ENCODE results near the gene ERFL.

ERFL gene

DNA sequence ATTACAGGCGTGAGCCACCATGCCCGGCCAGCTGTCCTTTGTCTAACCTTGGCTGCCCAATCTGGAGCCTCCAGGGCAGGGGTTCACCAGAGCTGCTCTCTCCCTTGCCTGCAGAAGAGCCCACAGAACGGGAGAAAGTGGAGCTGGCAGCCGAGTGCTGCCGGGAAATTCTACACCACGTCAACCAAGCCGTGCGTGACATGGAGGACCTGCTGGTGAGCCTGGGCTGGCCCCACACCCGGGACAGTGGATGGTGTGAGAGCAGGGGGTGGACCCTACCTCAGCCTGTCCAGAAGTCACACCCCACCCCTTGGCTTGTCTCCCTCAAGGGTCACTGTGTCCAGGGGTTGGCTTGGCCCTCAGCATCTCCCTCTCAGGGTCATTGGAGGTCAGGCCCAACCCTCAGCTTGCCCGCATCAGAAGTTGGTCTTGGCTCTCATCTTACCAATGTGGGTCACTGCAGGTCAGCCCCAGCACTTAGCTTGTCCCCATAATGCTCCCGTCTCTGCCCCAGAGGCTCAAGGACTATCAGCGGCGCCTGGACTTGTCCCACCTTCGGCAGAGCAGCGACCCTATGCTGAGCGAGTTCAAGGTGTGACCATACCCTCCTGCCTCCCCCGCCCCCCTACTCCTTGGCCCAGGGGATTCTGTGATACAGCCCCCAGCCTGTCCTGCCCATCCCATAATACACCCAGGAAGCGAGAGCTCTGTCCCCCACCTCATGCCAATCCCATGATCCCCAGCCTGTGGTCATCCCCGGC is 24.9 kb downstream of the ERFL start:
- no peak for DNase-seq (ENCODE audit: low read depth, low spot score)
- POLR2A ChIA-PET = interaction anchor here (1.4 kb wide), 1 partner anchor 8 kb away, joined by 4 read pairs; no protein-coding TSS in a partner anchor

DNA sequence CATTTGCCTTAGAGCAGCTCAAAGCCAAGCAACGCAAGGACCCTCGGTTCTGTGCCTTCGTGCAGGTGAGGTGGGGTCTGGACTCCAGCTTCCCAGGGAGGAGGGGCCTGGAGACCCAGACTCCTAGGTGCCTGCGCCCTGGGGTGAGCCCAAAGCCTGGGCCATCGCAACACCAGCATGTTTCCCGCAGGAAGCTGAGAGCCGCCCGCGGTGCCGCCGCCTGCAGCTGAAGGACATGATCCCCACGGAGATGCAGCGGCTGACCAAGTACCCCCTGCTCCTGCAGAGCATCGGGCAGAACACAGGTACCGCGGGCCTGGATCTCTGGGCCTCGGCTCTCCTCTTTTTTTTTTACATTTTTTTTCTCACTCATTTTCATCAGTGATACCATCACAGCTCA is 25.7 kb downstream of the ERFL start:
- ChIA-PET CTCF (interaction anchor here (0.6 kb wide), 1 partner anchor 32 kb away, joined by 3 read pairs; no protein-coding TSS in a partner anchor), POLR2A (interaction anchor here (1.4 kb wide), 1 partner anchor 9 kb away, joined by 4 read pairs; no protein-coding TSS in a partner anchor)
- TF ChIP-seq, protein P1, sequence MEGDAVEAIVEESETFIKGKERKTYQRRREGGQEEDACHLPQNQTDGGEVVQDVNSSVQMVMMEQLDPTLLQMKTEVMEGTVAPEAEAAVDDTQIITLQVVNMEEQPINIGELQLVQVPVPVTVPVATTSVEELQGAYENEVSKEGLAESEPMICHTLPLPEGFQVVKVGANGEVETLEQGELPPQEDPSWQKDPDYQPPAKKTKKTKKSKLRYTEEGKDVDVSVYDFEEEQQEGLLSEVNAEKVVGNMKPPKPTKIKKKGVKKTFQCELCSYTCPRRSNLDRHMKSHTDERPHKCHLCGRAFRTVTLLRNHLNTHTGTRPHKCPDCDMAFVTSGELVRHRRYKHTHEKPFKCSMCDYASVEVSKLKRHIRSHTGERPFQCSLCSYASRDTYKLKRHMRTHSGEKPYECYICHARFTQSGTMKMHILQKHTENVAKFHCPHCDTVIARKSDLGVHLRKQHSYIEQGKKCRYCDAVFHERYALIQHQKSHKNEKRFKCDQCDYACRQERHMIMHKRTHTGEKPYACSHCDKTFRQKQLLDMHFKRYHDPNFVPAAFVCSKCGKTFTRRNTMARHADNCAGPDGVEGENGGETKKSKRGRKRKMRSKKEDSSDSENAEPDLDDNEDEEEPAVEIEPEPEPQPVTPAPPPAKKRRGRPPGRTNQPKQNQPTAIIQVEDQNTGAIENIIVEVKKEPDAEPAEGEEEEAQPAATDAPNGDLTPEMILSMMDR (IDR thresholded peaks at IDR 0.05; ENCODE audit: insufficient read depth, low read length, missing control alignments) = no peak
- no peak for DNase-seq (ENCODE audit: low read depth, low spot score)
- no peak overlapping the region for H3K4me3 ChIP-seq (ENCODE audit: low read depth, low read length)

More for the DNA sequence above, 24.9 kb downstream of the ERFL start:
- TF ChIP-seq, protein P1 (IDR thresholded peaks at IDR 0.05; ENCODE audit: insufficient read depth, low read length, missing control alignments) = no peak
- H3K4me3 ChIP-seq (ENCODE audit: low read depth, low read length) = no peak overlapping the region
- CTCF ChIA-PET = interaction anchor here (0.6 kb wide), 1 partner anchor 31 kb away, joined by 3 read pairs; no protein-coding TSS in a partner anchor

DNA sequence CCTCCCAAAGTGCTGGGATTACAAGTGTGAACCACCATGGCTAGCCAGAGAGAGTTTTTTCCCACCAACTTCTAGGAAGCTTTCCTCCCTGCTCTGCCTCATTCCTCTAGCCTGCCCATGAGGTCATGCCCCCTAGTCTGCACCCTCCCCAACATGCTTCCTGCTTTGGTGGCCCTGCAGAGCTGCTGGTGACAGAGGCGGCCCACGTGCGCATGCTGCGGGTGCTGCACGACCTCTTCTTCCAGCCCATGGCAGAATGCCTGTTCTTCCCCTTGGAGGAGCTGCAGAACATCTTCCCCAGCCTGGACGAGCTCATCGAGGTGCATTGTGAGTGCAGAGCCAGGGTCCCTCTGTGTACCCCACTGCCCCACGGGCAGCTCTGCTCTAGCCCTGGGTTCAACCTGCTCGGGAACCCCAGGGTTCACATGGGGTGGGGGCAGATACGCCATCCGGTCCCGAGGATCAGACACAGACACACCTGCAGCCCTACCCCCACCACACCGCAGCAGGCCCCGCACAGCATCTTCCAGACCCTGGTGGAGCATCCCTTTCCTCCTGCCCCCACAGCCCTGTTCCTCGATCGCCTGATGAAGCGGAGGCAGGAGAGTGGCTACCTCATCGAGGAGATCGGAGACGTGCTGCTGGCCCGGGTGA is 26.4 kb downstream of the ERFL start:
- DNase-seq (ENCODE audit: low read depth, low spot score) = no peak
- no peak overlapping the region for H3K4me3 ChIP-seq (ENCODE audit: low read depth, low read length)
- TF ChIP-seq, protein P1 (IDR thresholded peaks at IDR 0.05; ENCODE audit: insufficient read depth, low read length, missing control alignments) = no peak
- POLR2A ChIA-PET = interaction anchor here (1.2 to 1.4 kb wide), 2 partner anchors 10 to 28 kb away, joined by 4 to 7 read pairs; no protein-coding TSS in a partner anchor
- CTCF ChIA-PET = no interaction called here

DNA sequence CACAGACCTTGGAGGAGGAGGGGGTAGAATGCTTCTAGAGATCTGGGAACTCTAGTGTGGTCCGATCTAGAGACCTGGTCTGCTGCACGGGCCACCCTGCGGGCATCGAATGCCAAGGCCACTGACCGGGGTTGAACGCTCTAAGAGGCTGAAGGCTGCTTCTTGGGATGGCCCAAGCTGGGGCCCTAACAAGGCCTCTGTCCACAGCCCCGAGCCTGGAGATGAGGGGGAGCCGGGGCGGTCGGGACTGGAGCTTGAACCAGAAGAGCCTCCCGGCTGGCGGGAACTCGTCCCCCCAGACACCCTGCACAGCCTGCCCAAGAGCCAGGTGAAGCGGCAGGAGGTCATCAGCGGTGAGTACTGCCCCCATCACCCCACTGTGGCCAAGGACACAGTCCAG is 30.0 kb downstream of the ERFL start:
- TF ChIP-seq, protein P1 (IDR thresholded peaks at IDR 0.05; ENCODE audit: insufficient read depth, low read length, missing control alignments) = no peak
- ChIA-PET POLR2A (no interaction called here), CTCF (no interaction called here)
- no peak for DNase-seq (ENCODE audit: low read depth, low spot score)
- no peak overlapping the region for H3K4me3 ChIP-seq (ENCODE audit: low read depth, low read length)

DNA sequence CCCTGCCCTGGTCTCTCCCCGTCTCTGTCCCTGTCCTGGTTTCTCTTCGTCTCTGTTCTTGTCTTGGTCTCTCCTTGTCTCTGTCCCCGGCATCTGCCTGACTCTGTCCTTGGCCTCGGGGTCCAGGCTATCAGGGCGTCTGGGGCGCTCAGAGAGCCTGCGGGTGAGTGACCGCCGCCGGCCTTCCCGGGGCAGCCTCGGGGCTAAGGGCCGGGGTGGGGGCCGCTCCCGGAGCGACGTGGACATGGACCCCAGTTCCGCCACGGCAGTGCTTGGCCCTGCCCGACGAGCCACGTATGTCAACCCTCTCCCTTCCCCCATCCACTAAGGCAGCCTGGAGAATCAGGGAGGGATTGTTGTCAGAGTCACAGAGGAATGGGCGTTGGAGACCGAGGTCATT is 30.4 kb downstream of the ERFL start:
- ChIA-PET CTCF (no interaction called here), POLR2A (no interaction called here)
- no peak overlapping the region for H3K4me3 ChIP-seq (ENCODE audit: low read depth, low read length)
- DNase-seq (ENCODE audit: low read depth, low spot score) = no peak
- TF ChIP-seq, protein P1 (IDR thresholded peaks at IDR 0.05; ENCODE audit: insufficient read depth, low read length, missing control alignments) = no peak

DNA sequence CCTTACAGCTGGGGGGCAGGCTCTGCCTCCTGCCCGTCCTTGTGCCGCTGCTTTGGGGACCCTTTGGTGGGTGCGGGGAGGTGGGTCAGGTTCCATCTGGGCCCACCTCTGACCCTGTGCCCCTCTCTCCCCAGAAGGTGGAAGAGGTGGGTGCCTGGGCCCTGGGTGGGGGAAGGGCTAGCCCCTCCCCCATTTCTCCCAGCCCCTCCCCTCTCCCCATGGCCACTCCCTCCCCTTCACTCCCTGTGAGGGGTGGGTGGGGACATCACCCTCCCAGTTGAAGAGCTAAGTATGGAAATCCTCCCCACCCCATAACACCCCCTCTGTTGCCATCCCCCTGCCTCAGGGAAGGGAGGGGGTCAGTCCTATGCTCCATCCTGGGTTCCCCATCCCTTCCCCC is 31.1 kb downstream of the ERFL start:
- ChIA-PET CTCF (no interaction called here), POLR2A (no interaction called here)
- no peak for DNase-seq (ENCODE audit: low read depth, low spot score)
- TF ChIP-seq, protein P1 (IDR thresholded peaks at IDR 0.05; ENCODE audit: insufficient read depth, low read length, missing control alignments) = no peak
- H3K4me3 ChIP-seq (ENCODE audit: low read depth, low read length) = no peak overlapping the region
